Endodermal cell (in vitro differentiated cells): Measurements from ENCODE around the gene SEC24D. TPM values are rescaled to one million over a fixed set of nuclear protein-coding genes. Genes with fewer than 3 reads are reported as not detected.

Experiments
- DNase-seq: peaks from one replicate; pipeline ENCODE4 v3.0.0-alpha.2; 2017
- H3K27ac ChIP-seq: 2 replicates; pipeline ENCODE4 v1.5.1; 2013; ENCODE audit warnings: mild to moderate bottlenecking, low read depth, low read length, moderate library complexity
- H3K27me3 ChIP-seq: 2 replicates; pipeline ENCODE4 v1.6.1; 2013; ENCODE audit warnings: mild to moderate bottlenecking, low read length, moderate library complexity; ENCODE audit not compliant: insufficient read depth, control insufficient read depth, poor library complexity, severe bottlenecking
- H3K36me3 ChIP-seq: 2 replicates; pipeline ENCODE4 v1.7.0; 2013; ENCODE audit warnings: mild to moderate bottlenecking, low read length, moderate library complexity; ENCODE audit not compliant: control insufficient read depth, insufficient read depth
- H3K4me1 ChIP-seq: one replicate; pipeline ENCODE4 v1.7.0; 2013; ENCODE audit warnings: low read length; ENCODE audit not compliant: control insufficient read depth, insufficient read depth
- H3K4me3 ChIP-seq: 2 replicates; pipeline ENCODE4 v1.5.1; 2013; ENCODE audit warnings: mild to moderate bottlenecking, low read length, moderate library complexity
- H3K9ac ChIP-seq: 2 replicates; pipeline ENCODE4 v1.6.1; 2013; ENCODE audit warnings: mild to moderate bottlenecking, low read length, moderate library complexity; ENCODE audit not compliant: poor library complexity, severe bottlenecking; ENCODE audit errors: extremely low read depth
- H3K9me3 ChIP-seq: 2 replicates; pipeline ENCODE4 v1.6.1; 2013; ENCODE audit warnings: mild to moderate bottlenecking, low read length, moderate library complexity; ENCODE audit not compliant: control insufficient read depth
- H3K27ac Mint-ChIP-seq: 2 replicates; pipeline ENCODE4 v1.8.0; 2020; ENCODE audit warnings: mixed read lengths
- H3K27me3 Mint-ChIP-seq: 2 replicates; pipeline ENCODE4 v1.8.0; 2021; ENCODE audit warnings: mild to moderate bottlenecking, mixed read lengths; ENCODE audit not compliant: insufficient read depth
- H3K36me3 Mint-ChIP-seq: 2 replicates; pipeline ENCODE4 v1.8.0; 2020; ENCODE audit warnings: low read depth, mixed read lengths
- H3K4me1 Mint-ChIP-seq: 2 replicates; pipeline ENCODE4 v1.8.0; 2020; ENCODE audit warnings: mixed read lengths
- H3K4me3 Mint-ChIP-seq: 2 replicates; pipeline ENCODE4 v1.8.0; 2020; ENCODE audit warnings: mild to moderate bottlenecking, moderate library complexity, mixed read lengths
- H3K9me3 Mint-ChIP-seq: 2 replicates; pipeline ENCODE4 v1.8.0; 2020; ENCODE audit warnings: mild to moderate bottlenecking, mixed read lengths
- CTCF ChIP-seq: fragments of 200-600 bp; sonication (generic); conservative IDR thresholded peaks from 2 replicates; pipeline ENCODE4 v1.5.0; 2021; ENCODE audit warnings: antibody characterized with exemption, mild to moderate bottlenecking
- WGBS, 2 experiments: methylation state at CpG; one replicate each; pipeline versions ENCODE4 v1.1.5 to v1.1.7; 2013; ENCODE audit warnings: missing lambda C conversion rate in 2 of 2, mixed read lengths in 1 of 2; ENCODE audit not compliant: insufficient coverage in 1 of 2, insufficient read length in 1 of 2; 5-methylcytosine and 5-hydroxymethylcytosine counted together
- total RNA-seq, 2 donors: library from RNA; stranded (reverse); fragmentation: NEBNext Ultra II Directional in 1 of 2; extraction: Animal tissue kit (Norgen Biotek cat#: 25700) in 1 of 2; gene quantifications; 2 replicates in 1 of 2; 3 replicates in 1 of 2; pipeline ENCODE4 v1.2.1, GENCODE V29; 2021

SEC24D gene
- total RNA-seq, 2 donors from 2014 or later, result 40.4 to 42.8 TPM

- no peaks in the 10 kb centered on the region for H3K9me3 ChIP-seq
- H3K4me3 ChIP-seq, result no peak overlapping the region
- peaks cover 63% of the 10 kb centered on the region for H3K36me3 ChIP-seq
- TF ChIP-seq CTCF, result no peak
- H3K27ac Mint-ChIP-seq, result no peak overlapping the region
- no peak for DNase-seq
- 75 to 94% methylated on average over 2 to 3 of the region's 3 CpGs for WGBS, 2 experiments
- H3K9me3 Mint-ChIP-seq, result no peaks in the 10 kb centered on the region
- no peaks in the 10 kb centered on the region for H3K4me1 ChIP-seq
- H3K36me3 Mint-ChIP-seq, result peaks cover 17% of the 10 kb centered on the region
- H3K27ac ChIP-seq, result no peak overlapping the region
- H3K4me1 Mint-ChIP-seq, result no peaks in the 10 kb centered on the region
- no peaks in the 10 kb centered on the region for H3K27me3 Mint-ChIP-seq
- no peaks in the 10 kb centered on the region for H3K27me3 ChIP-seq
- H3K4me3 Mint-ChIP-seq, result no peak overlapping the region
- no peak overlapping the region for H3K9ac ChIP-seq
Observed at GRCh38 chr4:118723369-118723768, 112.6 kb downstream of the SEC24D start.

GRCh38 chr4:118721752-118722151 lies 114.2 kb downstream of the SEC24D start:
- H3K27me3 ChIP-seq, result no peaks in the 10 kb centered on the region
- Mint-ChIP-seq H3K9me3 (no peaks in the 10 kb centered on the region), H3K36me3 (peaks cover 14% of the 10 kb centered on the region), H3K4me1 (no peaks in the 10 kb centered on the region), H3K4me3 (no peak overlapping the region), H3K27ac (no peak overlapping the region), H3K27me3 (no peaks in the 10 kb centered on the region)
- H3K9ac ChIP-seq, result no peak overlapping the region
- H3K27ac ChIP-seq, result no peak overlapping the region
- no peaks in the 10 kb centered on the region for H3K4me1 ChIP-seq
- H3K4me3 ChIP-seq, result no peak overlapping the region
- no peak for DNase-seq
- H3K36me3 ChIP-seq, result peaks cover 53% of the 10 kb centered on the region
- 100% methylated on average over 1 of the region's 1 CpG for WGBS, 2 experiments
- TF ChIP-seq CTCF, result no peak
- H3K9me3 ChIP-seq, result no peaks in the 10 kb centered on the region

- no peak overlapping the region for H3K4me3 ChIP-seq
- Mint-ChIP-seq H3K27ac (no peak overlapping the region), H3K4me1 (no peaks in the 10 kb centered on the region), H3K36me3 (peaks cover 9% of the 10 kb centered on the region), H3K4me3 (no peak overlapping the region), H3K9me3 (no peaks in the 10 kb centered on the region), H3K27me3 (no peaks in the 10 kb centered on the region)
- H3K27me3 ChIP-seq, result no peaks in the 10 kb centered on the region
- TF ChIP-seq CTCF, result no peak
- no peak for DNase-seq
- no peak overlapping the region for H3K9ac ChIP-seq
- peaks cover 42% of the 10 kb centered on the region for H3K36me3 ChIP-seq
- H3K9me3 ChIP-seq, result no peaks in the 10 kb centered on the region
- 89 to 93% methylated on average over 3 to 4 of the region's 4 CpGs for WGBS, 2 experiments
- H3K4me1 ChIP-seq, result no peaks in the 10 kb centered on the region
- H3K27ac ChIP-seq, result no peak overlapping the region
Observed at GRCh38 chr4:118718511-118719170, 117.3 kb downstream of the SEC24D start.
